MCF 10A (cell line): Measurements from ENCODE around the gene DNASE2. TPM values are rescaled to one million over a fixed set of nuclear protein-coding genes. Genes with fewer than 3 reads are reported as not detected.

Experiments used
- BruUV-seq: library from RNA; stranded (reverse); fragments of 400-500 nt; replicated peaks from 2 replicates; lab custom pipeline; 2021; lab: Mats Ljungman, UMichigan
- CTCF ChIA-PET: fragments of 300-600 bp; sonication (Branson Sonifier 250); formaldehyde crosslinking; extraction: SDS; loops from one replicate; lab custom pipeline; 2021; ENCODE audit warnings: antibody characterized with exemption, inconsistent platforms; lab: Yijun Ruan, JAX
- POLR2A ChIA-PET: fragments of 300-600, 350-650 bp; sonication (Branson Sonifier 250); formaldehyde crosslinking; extraction: SDS; loops from one replicate; lab custom pipeline; 2020; ENCODE audit warnings: antibody characterized with exemption, inconsistent platforms; lab: Yijun Ruan, JAX
- DNase-seq: peaks from one replicate; pipeline ENCODE4 v3.0.0-alpha.2; 2018; ENCODE audit not compliant: unreplicated experiment
- H3K27ac Mint-ChIP-seq: one replicate; pipeline ENCODE4 v1.8.0; 2022; ENCODE audit warnings: mild to moderate bottlenecking, low read depth, mixed read lengths; ENCODE audit not compliant: unreplicated experiment
- H3K27me3 Mint-ChIP-seq: one replicate; pipeline ENCODE4 v1.8.0; 2022; ENCODE audit warnings: mixed read lengths; ENCODE audit not compliant: insufficient read depth, unreplicated experiment
- H3K36me3 Mint-ChIP-seq: one replicate; pipeline ENCODE4 v1.8.0; 2022; ENCODE audit warnings: mild to moderate bottlenecking, moderate library complexity, mixed read lengths; ENCODE audit not compliant: insufficient read depth, unreplicated experiment
- H3K4me1 Mint-ChIP-seq: one replicate; pipeline ENCODE4 v1.8.0; 2022; ENCODE audit warnings: mixed read lengths; ENCODE audit not compliant: insufficient read depth, unreplicated experiment
- H3K4me3 Mint-ChIP-seq: one replicate; pipeline ENCODE4 v1.8.0; 2022; ENCODE audit warnings: mild to moderate bottlenecking, moderate library complexity, mixed read lengths; ENCODE audit not compliant: unreplicated experiment
- H3K9me3 Mint-ChIP-seq: one replicate; pipeline ENCODE4 v1.8.0; 2022; ENCODE audit warnings: mixed read lengths; ENCODE audit not compliant: unreplicated experiment
- intact Hi-C: fragments of 100-400 bp; cut with micrococcal nuclease; formaldehyde crosslinking; loops from 2 replicates; pipeline ENCODE4 v1.14.1; 2022
- total RNA-seq: library from RNA; stranded (reverse); gene quantifications from 2 replicates; pipeline ENCODE4 v1.2.3, GENCODE V29; 2022
- TF ChIP-seq, protein P1 (sequence below): fragments of 200-600 bp; IDR thresholded peaks from one replicate; pipeline ENCODE4 v1.8.0; 2022; ENCODE audit warnings: antibody characterized with exemption, mild to moderate bottlenecking; ENCODE audit not compliant: unreplicated experiment

Gene DNASE2
- total RNA-seq, 1 experiment from 2014 or later = 26.7 TPM

DNA sequence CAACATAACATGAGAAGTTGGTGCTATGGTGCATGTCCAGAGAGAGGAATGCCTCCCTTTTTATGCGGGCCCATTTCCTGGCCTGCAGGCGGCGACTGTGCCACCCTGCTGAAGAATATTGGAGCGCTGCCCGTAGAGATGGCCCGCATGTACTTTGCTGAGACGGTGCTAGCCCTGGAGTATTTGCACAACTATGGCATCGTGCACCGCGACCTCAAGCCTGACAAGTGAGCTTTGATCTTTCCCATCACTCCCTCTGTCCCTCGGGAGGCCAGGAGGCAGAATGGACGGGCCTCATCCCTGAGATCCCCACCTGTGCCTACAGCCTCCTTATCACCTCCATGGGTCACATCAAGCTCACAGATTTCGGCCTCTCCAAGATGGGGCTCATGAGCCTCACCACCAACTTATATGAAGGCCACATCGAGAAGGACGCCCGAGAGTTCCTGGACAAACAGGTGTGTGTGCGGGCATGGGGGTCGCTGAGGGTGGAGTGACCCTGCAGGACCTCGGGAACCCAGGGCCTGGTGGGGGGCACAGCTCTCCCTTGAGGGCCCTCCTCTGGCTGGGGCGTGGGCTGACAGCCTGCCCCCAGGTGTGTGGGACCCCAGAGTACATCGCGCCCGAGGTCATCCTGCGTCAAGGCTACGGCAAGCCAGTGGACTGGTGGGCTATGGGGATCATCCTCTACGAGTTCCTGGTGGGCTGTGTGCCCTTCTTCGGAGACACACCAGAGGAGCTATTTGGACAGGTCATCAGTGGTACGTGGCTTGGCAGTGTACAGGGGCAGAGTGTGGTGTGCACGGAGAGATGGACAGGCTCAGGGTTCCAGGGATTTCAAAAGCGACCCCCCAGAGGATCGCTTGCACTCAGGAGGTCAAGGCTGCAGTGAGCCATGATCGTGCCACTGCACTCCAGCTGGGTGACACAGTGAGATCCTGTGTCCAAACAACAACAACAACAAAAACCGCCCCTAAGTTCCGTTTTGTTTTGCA, 16.2 kb downstream of the DNASE2 start:
- intact Hi-C loops = no loop called here
- no TSS peak for BruUV-seq
- DNase-seq = no peak
- H3K4me3 Mint-ChIP-seq = no peak overlapping the region
- H3K4me1 Mint-ChIP-seq = no peaks in the 10 kb centered on the region
- H3K27me3 Mint-ChIP-seq = no peaks in the 10 kb centered on the region
- TF ChIP-seq, protein P1, sequence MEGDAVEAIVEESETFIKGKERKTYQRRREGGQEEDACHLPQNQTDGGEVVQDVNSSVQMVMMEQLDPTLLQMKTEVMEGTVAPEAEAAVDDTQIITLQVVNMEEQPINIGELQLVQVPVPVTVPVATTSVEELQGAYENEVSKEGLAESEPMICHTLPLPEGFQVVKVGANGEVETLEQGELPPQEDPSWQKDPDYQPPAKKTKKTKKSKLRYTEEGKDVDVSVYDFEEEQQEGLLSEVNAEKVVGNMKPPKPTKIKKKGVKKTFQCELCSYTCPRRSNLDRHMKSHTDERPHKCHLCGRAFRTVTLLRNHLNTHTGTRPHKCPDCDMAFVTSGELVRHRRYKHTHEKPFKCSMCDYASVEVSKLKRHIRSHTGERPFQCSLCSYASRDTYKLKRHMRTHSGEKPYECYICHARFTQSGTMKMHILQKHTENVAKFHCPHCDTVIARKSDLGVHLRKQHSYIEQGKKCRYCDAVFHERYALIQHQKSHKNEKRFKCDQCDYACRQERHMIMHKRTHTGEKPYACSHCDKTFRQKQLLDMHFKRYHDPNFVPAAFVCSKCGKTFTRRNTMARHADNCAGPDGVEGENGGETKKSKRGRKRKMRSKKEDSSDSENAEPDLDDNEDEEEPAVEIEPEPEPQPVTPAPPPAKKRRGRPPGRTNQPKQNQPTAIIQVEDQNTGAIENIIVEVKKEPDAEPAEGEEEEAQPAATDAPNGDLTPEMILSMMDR = no peak
- H3K27ac Mint-ChIP-seq = no peak overlapping the region
- CTCF ChIA-PET = interaction anchor here (0.6 to 4.4 kb wide), 4 partner anchors 17 to 941 kb away, joined by 3 to 33 read pairs (median 10); no protein-coding TSS in a partner anchor
- no peaks in the 10 kb centered on the region for H3K36me3 Mint-ChIP-seq
- H3K9me3 Mint-ChIP-seq = no peaks in the 10 kb centered on the region
- POLR2A ChIA-PET = no interaction called here

DNA sequence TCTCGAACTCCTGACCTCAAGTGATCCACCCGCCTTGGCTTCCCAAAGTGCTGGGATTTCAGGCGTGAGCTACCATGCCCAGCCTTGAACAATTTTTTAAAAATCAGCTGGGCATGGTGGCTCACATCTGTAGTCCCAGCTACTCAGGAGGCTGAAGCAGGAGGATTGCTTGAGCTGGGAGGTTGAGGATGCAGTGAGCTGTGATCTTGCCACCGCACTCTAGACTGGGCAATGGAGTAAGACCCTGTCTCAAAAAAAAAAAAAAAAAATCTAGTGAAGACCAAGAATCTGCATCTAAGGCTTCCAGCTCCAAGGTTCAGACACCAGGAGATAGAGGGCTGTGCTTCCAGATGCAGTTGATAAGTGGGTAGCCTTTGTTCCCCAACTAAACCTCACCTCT, 17.1 kb downstream of the DNASE2 start:
- ChIA-PET POLR2A (interaction anchor here (0.5 kb wide), 1 partner anchor 17 kb away, joined by 3 read pairs; no protein-coding TSS in a partner anchor), CTCF (interaction anchor here (1.0 to 4.4 kb wide), 4 partner anchors 17 to 188 kb away, joined by 3 to 33 read pairs (median 10); no protein-coding TSS in a partner anchor)
- DNase-seq = no peak
- Mint-ChIP-seq H3K27me3 (no peaks in the 10 kb centered on the region), H3K36me3 (no peaks in the 10 kb centered on the region), H3K27ac (no peak overlapping the region), H3K4me3 (no peak overlapping the region), H3K9me3 (no peaks in the 10 kb centered on the region), H3K4me1 (no peaks in the 10 kb centered on the region)
- TF ChIP-seq, protein P1 = no peak
- intact Hi-C loops = no loop called here
- no TSS peak for BruUV-seq

DNA sequence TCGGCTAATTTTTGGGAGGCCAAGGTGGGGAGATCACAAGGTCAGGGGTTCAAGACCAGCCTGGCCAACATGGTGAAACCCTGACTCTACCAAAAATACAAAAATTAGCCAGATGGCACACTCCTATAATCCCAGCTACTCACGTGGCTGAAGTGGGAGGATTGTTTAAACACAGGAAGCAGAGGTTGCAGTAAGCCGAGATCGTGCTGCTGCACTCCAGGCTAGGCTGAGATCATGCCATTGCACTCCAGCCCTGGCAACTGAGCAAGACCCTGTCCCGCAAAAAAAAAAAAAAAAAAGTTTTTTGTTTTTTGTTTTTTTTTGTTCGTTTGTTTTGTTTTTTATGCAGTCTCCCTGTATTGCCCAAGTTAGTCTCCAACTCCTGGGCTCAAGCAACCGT, 21.7 kb downstream of the DNASE2 start:
- H3K4me1 Mint-ChIP-seq = no peaks in the 10 kb centered on the region

More for the DNA sequence above, 21.7 kb downstream of the DNASE2 start:
- TF ChIP-seq, protein P1 = no peak
- H3K27ac Mint-ChIP-seq = no peak overlapping the region
- intact Hi-C loops = no loop called here
- no peak for DNase-seq
- ChIA-PET POLR2A (no interaction called here), CTCF (no interaction called here)
- no peaks in the 10 kb centered on the region for H3K36me3 Mint-ChIP-seq
- no TSS peak for BruUV-seq
- no peak overlapping the region for H3K4me3 Mint-ChIP-seq
- H3K9me3 Mint-ChIP-seq = no peaks in the 10 kb centered on the region
- no peaks in the 10 kb centered on the region for H3K27me3 Mint-ChIP-seq
